Ishikawa (cell line): ENCODE results near the gene KCNJ1.

ENCODE experiments used
- CEBPB ChIP-seq: IDR thresholded peaks from 2 replicates; pipeline ENCODE4 v1.6.1; 2012
- EGR1 ChIP-seq: IDR thresholded peaks from 2 replicates; pipeline ENCODE4 v1.6.1; 2012
- EP300 ChIP-seq: IDR thresholded peaks from 2 replicates; pipeline ENCODE4 v1.6.1; 2012; ENCODE audit warnings: borderline replicate concordance
- MAX ChIP-seq: IDR thresholded peaks from 2 replicates; pipeline ENCODE4 v1.6.1; 2012
- NFIC ChIP-seq: IDR thresholded peaks from 2 replicates; pipeline ENCODE4 v1.6.1; 2012
- RAD21 ChIP-seq: IDR thresholded peaks from 2 replicates; pipeline ENCODE4 v1.6.1; 2012; ENCODE audit warnings: low read depth
- REST ChIP-seq: IDR thresholded peaks from 2 replicates; pipeline ENCODE4 v1.6.1; 2012; ENCODE audit warnings: low read depth, mild to moderate bottlenecking

- TF ChIP-seq NFIC (no peak), EGR1 (no peak), REST (no peak), CEBPB (no peak), MAX (no peak), EP300 (no peak), RAD21 (no peak)
These were observed 29.3 kb upstream of the KCNJ1 start for GRCh38 chr11:128896356-128896755.
